Astrocyte (in vitro differentiated cells and primary cell): ENCODE data around the gene CAMK1D. TPM values are rescaled to one million over a fixed set of nuclear protein-coding genes. Genes with fewer than 3 reads are reported as not detected.
A peak's percentile ranks its signal among the peaks of the same experiment; 100 is the strongest.

ENCODE experiments used
- DNase-seq: peaks from one replicate; pipeline ENCODE4 v3.0.0-alpha.2; 2010; ENCODE audit warnings: low read depth
- FAIRE-seq: peaks from 2 replicates; lab custom pipeline; 2011; peaks lifted over from hg19 to GRCh38; lab: Jason Lieb, UNC
- H2AFZ ChIP-seq: 2 replicates; pipeline ENCODE4 v1.6.0; 2012; ENCODE audit warnings: low read depth, low read length, inconsistent platforms
- H3K27ac ChIP-seq: 2 replicates; pipeline ENCODE4 v1.5.1; 2011; ENCODE audit warnings: low read depth, low read length, inconsistent platforms
- H3K27me3 ChIP-seq: 2 replicates; pipeline ENCODE4 v1.6.0; 2011; ENCODE audit warnings: low read length, inconsistent platforms; ENCODE audit not compliant: insufficient read depth
- H3K36me3 ChIP-seq: 2 replicates; pipeline ENCODE4 v1.5.1; 2011; ENCODE audit warnings: low read length, inconsistent platforms; ENCODE audit not compliant: insufficient read depth
- H3K4me1 ChIP-seq: 2 replicates; pipeline ENCODE4 v1.5.1; 2011; ENCODE audit warnings: low read length, inconsistent platforms; ENCODE audit not compliant: insufficient read depth
- H3K4me2 ChIP-seq: 2 replicates; pipeline ENCODE4 v1.6.0; 2012; ENCODE audit warnings: low read length, inconsistent platforms
- H3K4me3 ChIP-seq: 2 replicates; pipeline ENCODE4 v1.5.1; 2011; ENCODE audit warnings: low read depth, mild to moderate bottlenecking, low read length, inconsistent platforms; ENCODE audit not compliant: insufficient read depth
- H3K79me2 ChIP-seq: 2 replicates; pipeline ENCODE4 v1.6.0; 2012; ENCODE audit warnings: mild to moderate bottlenecking, low read length, inconsistent platforms; ENCODE audit not compliant: insufficient read depth
- H3K9ac ChIP-seq: 2 replicates; pipeline ENCODE4 v1.6.0; 2012; ENCODE audit warnings: mild to moderate bottlenecking, low read length, inconsistent platforms
- H3K9me3 ChIP-seq: 2 replicates; pipeline ENCODE4 v1.5.1; 2012; ENCODE audit warnings: low read depth, mild to moderate bottlenecking, low read length, inconsistent platforms; ENCODE audit not compliant: insufficient read depth
- H4K20me1 ChIP-seq: 2 replicates; pipeline ENCODE4 v1.6.0; 2012; ENCODE audit warnings: low read length, inconsistent platforms; ENCODE audit not compliant: insufficient read depth
- H3K27ac Mint-ChIP-seq: one replicate; pipeline ENCODE4 v1.8.0; 2021; ENCODE audit warnings: mild to moderate bottlenecking, mixed read lengths; ENCODE audit not compliant: unreplicated experiment
- H3K27me3 Mint-ChIP-seq: one replicate; pipeline ENCODE4 v1.8.0; 2021; ENCODE audit warnings: low read depth, mixed read lengths; ENCODE audit not compliant: unreplicated experiment
- H3K36me3 Mint-ChIP-seq: one replicate; pipeline ENCODE4 v1.8.0; 2021; ENCODE audit warnings: low read depth, mixed read lengths; ENCODE audit not compliant: unreplicated experiment
- H3K4me1 Mint-ChIP-seq: one replicate; pipeline ENCODE4 v1.8.0; 2021; ENCODE audit warnings: low read depth, mixed read lengths; ENCODE audit not compliant: unreplicated experiment
- H3K4me3 Mint-ChIP-seq: one replicate; pipeline ENCODE4 v1.8.0; 2021; ENCODE audit warnings: mild to moderate bottlenecking, moderate library complexity, mixed read lengths; ENCODE audit not compliant: unreplicated experiment
- H3K9me3 Mint-ChIP-seq: one replicate; pipeline ENCODE4 v1.8.0; 2021; ENCODE audit warnings: mild to moderate bottlenecking, mixed read lengths; ENCODE audit not compliant: unreplicated experiment
- CTCF ChIP-seq: IDR thresholded peaks from 2 replicates; pipeline ENCODE4 v1.5.1; 2011; ENCODE audit warnings: low read depth, mild to moderate bottlenecking, inconsistent platforms, low read length, moderate library complexity; ENCODE audit not compliant: insufficient read depth
- EZH2 ChIP-seq: IDR thresholded peaks from 2 replicates; pipeline ENCODE4 v1.6.1; 2012; ENCODE audit warnings: mild to moderate bottlenecking, low read length, inconsistent platforms; ENCODE audit not compliant: insufficient read depth
- total RNA-seq: library from RNA; stranded (reverse); gene quantifications from 2 replicates; pipeline ENCODE4 v1.2.1, GENCODE V29; 2021

Gene CAMK1D
- total RNA-seq, 1 donor from 2014 or later, result 23.6 TPM

GRCh38 chr10:12843296-12843945 lies 494.1 kb downstream of the CAMK1D start:
- Histone ChIP-seq H3K4me1 (peaks cover 15% of the 10 kb centered on the region), H2AFZ (no peak overlapping the region), H3K36me3 (no peaks in the 10 kb centered on the region), H3K9ac (no peak overlapping the region), H3K79me2 (no peaks in the 10 kb centered on the region), H3K4me3 (no peak overlapping the region), H3K4me2 (no peak overlapping the region), H4K20me1 (no peaks in the 10 kb centered on the region), H3K27ac (no peak overlapping the region), H3K9me3 (no peaks in the 10 kb centered on the region), H3K27me3 (peaks cover under 1% of the 10 kb centered on the region)
- H3K36me3 Mint-ChIP-seq, result no peaks in the 10 kb centered on the region
- DNase-seq, result no peak
- no peaks in the 10 kb centered on the region for H3K9me3 Mint-ChIP-seq
- no peak for FAIRE-seq
- H3K27me3 Mint-ChIP-seq, result no peaks in the 10 kb centered on the region
- H3K27ac Mint-ChIP-seq, result peak overlapping the region; percentile 96
- no peak for TF ChIP-seq CTCF
- H3K4me1 Mint-ChIP-seq, result peaks cover 29% of the 10 kb centered on the region
- H3K4me3 Mint-ChIP-seq, result no peak overlapping the region

GRCh38 chr10:12844811-12845483 lies 495.6 kb downstream of the CAMK1D start:
- no peaks in the 10 kb centered on the region for H3K9me3 ChIP-seq
- Mint-ChIP-seq H3K4me1 (peaks cover 33% of the 10 kb centered on the region), H3K36me3 (no peaks in the 10 kb centered on the region), H3K27ac (peak overlapping the region; percentile 96), H3K27me3 (peaks cover 2% of the 10 kb centered on the region), H3K9me3 (peaks cover 1% of the 10 kb centered on the region), H3K4me3 (peak overlapping the region; percentile 2)
- no peak for TF ChIP-seq EZH2
- TF ChIP-seq CTCF, result no peak
- H3K36me3 ChIP-seq, result no peaks in the 10 kb centered on the region
- H3K9ac ChIP-seq, result peak overlapping the region; percentile 62
- H3K79me2 ChIP-seq, result no peaks in the 10 kb centered on the region
- H3K27ac ChIP-seq, result peak overlapping the region; percentile 75
- no peaks in the 10 kb centered on the region for H4K20me1 ChIP-seq
- FAIRE-seq (peak; percentile 86), DNase-seq (peak; percentile 91)
- peak overlapping the region; percentile 83 for H3K4me2 ChIP-seq
- peak overlapping the region; percentile 38 for H3K4me3 ChIP-seq
- peaks cover 4% of the 10 kb centered on the region for H3K27me3 ChIP-seq
- peak overlapping the region; percentile 65 for H2AFZ ChIP-seq
- H3K4me1 ChIP-seq, result peaks cover 15% of the 10 kb centered on the region

GRCh38 chr10:12846718-12847117 lies 497.4 kb downstream of the CAMK1D start:
- H3K9ac ChIP-seq, result no peak overlapping the region
- H3K4me1 ChIP-seq, result peaks cover 15% of the 10 kb centered on the region
- H3K27ac ChIP-seq, result no peak overlapping the region
- no peaks in the 10 kb centered on the region for H3K79me2 ChIP-seq
- H4K20me1 ChIP-seq, result no peaks in the 10 kb centered on the region
- Mint-ChIP-seq H3K36me3 (no peaks in the 10 kb centered on the region), H3K4me1 (peaks cover 27% of the 10 kb centered on the region), H3K4me3 (no peak overlapping the region), H3K27me3 (peaks cover 2% of the 10 kb centered on the region), H3K9me3 (peaks cover 2% of the 10 kb centered on the region), H3K27ac (no peak overlapping the region)
- H3K27me3 ChIP-seq, result peaks cover 4% of the 10 kb centered on the region
- no peak overlapping the region for H3K4me2 ChIP-seq
- TF ChIP-seq CTCF, result no peak
- TF ChIP-seq EZH2, result no peak
- H2AFZ ChIP-seq, result no peak overlapping the region
- H3K9me3 ChIP-seq, result no peaks in the 10 kb centered on the region
- no peaks in the 10 kb centered on the region for H3K36me3 ChIP-seq
- H3K4me3 ChIP-seq, result no peak overlapping the region
- peak; percentile 27 for DNase-seq
- FAIRE-seq, result no peak
